RPMI7951 (cell line): ENCODE results near the gene ATCAY. TPM values are rescaled to one million over a fixed set of nuclear protein-coding genes. Genes with fewer than 3 reads are reported as not detected.
A peak's percentile ranks its signal among the peaks of the same experiment; 100 is the strongest.

Source experiments
- DNase-seq: peaks from one replicate; pipeline ENCODE4 v3.0.0-alpha.2; 2012; ENCODE audit warnings: low read depth
- total RNA-seq: library from RNA; depleted of rRNA; stranded (reverse); fragments of >200 nt; shearing (Covaris generic); gene quantifications from 2 replicates; pipeline ENCODE4 v1.2.3, GENCODE V29; 2014; rRNA removed

Gene ATCAY
- total RNA-seq, 1 experiment from 2014 or later: not detected

GRCh38 chr19:3970313-3970807 is 89.9 kb downstream of the ATCAY start:
- no peak for DNase-seq

DNA sequence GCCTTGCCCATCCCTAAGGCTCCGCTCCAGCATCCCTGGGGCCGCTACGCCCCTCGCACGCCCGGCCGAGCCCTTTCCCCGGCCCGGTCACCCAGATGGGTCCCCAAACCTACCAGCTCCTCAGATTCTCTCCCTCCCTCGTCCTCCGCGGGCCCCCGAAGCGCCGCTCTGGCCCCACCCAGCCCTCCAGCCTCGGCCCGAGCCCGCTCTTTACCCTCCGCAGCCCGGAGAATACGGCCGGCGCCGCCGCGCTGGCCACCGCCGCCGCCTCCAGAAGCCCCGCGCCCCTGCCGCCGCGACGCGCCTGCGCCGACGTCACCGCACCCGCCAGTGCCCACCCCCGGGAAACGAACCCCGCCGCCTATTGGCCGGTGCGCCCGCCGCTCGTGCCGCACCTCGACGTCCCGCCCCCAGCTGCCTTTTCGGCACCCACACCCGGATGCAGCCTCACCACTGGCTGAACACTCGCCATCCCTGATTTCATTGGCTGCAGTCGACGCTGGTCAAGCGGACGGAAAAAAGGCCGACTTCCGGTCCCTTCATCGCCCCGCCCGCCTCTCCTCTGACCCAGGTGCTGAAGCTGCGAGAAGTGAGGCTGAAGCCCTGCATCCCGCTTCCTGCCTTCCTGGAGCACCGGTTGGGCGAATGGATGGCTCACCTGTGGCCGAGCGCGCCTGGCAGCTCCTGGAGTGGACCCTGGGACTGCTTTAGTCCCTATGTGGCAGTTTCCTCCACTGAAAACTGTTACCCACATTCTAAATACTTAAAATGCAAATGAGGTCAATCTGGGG is 90.5 kb downstream of the ATCAY start, which contains the start of gene DAPK3:
DAPK3 (minus strand) TSS at position 292 of the 791 bp plus-strand sequence. CDS start 1,364 bp downstream, outside the sequence.
- DNase-seq: peak; percentile 97

- DNase-seq: no peak
These were observed 94.7 kb downstream of the ATCAY start for GRCh38 chr19:3975144-3975543.

DNA sequence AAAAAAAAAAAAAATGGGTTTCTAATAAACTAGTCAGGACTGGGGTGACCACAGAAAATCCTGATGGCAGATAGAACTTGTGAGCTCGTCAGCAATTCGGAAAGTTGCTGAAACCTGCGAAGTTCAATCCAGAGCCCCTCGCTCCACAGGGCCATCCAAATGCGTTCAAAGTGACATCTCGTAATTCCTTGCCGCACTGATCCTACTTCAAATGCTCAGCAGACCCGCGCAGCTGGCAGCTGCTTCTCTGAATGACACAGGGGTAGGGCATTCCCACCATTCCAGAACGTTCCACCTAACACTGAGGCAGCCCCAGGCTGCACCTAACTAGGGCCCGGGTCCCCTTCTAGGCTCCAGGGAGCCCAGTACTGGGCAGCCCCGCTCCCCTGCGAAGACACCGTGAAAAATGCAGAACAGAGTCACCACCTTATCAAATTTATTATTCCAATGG is 95.2 kb downstream of the ATCAY start:
- DNase-seq: no peak

- DNase-seq: no peak
These were observed 96.2 kb downstream of the ATCAY start for GRCh38 chr19:3976495-3977241.

Other genes with a start within 250 kb of the ATCAY start
- 13.1 and 13.9 TPM in 2 replicates for gene PIP5K1C, start 180.2 kb upstream of the ATCAY start, total RNA-seq
- not detected in 2 replicates for gene TJP3, start 172.3 kb upstream of the ATCAY start, total RNA-seq
- 5.8 and 15.0 TPM in 2 replicates for gene APBA3, start 119.0 kb upstream of the ATCAY start, total RNA-seq
- 90.7 and 103 TPM in 2 replicates for gene MRPL54, start 118.0 kb upstream of the ATCAY start, total RNA-seq
- not detected in 2 replicates for gene RAX2, start 108.5 kb upstream of the ATCAY start, total RNA-seq
- gene MATK, start 94.3 kb upstream of the ATCAY start, total RNA-seq: not detected in 2 replicates
- not detected in 2 replicates for gene ZFR2, start 11.6 kb upstream of the ATCAY start, total RNA-seq
- gene NMRK2, start 52.4 kb downstream of the ATCAY start, total RNA-seq: not detected in 2 replicates
- 54.1 and 74.7 TPM in 2 replicates for gene DAPK3, start 90.4 kb downstream of the ATCAY start, total RNA-seq
- 579 and 603 TPM in 2 replicates for gene EEF2, start 104.8 kb downstream of the ATCAY start, total RNA-seq
- gene PIAS4, start 127.1 kb downstream of the ATCAY start, total RNA-seq: 12.5 and 15.9 TPM in 2 replicates
- gene ZBTB7A, start 186.2 kb downstream of the ATCAY start, total RNA-seq: 4.3 and 10.2 TPM in 2 replicates
- gene MAP2K2, start 243.4 kb downstream of the ATCAY start, total RNA-seq: 126 and 134 TPM in 2 replicates